C4-2B (cell line): ENCODE data around the gene MAN2B1.

Experiments used
- ZFX ChIP-seq: fragments of 450-650 bp; IDR thresholded peaks from 2 replicates; pipeline ENCODE4 v1.6.1; 2017
- TF ChIP-seq, protein P1 (sequence below): fragments of 450-650 bp; conservative IDR thresholded peaks from 2 replicates; pipeline ENCODE4 v1.5.1; 2017; ENCODE audit warnings: mild to moderate bottlenecking

DNA sequence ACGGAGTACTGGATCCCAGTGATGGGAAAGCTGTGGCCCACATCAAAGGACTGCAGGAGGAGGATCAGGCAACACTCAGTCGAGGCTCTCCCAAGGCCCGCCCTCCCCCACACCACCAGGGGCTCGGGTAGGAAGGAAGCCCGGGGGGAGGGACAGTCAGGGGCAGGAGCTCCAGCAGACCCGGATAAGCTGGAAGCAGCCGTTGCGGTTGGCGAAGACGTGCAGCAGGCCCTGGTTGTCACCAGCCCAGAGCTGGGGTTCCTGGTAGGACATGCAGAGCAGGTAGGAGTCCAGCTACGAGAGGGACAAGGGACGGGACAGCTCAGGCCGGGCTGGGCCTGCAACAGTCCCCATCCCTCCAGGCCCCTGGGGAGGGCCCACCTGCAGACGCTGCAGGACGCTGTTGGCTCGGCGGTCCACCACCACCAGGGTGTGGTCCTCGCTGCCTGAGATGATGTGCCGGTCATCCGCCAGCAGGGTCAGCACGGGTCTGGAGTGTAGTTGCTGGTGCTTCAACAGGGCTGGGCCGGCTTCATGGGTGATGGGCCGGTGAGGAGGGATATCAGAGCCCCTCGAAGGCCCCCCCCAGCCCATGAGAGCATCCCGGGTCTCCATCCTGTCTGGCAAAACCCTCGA lies 23.2 kb upstream of the MAN2B1 start:
- TF ChIP-seq, protein P1, sequence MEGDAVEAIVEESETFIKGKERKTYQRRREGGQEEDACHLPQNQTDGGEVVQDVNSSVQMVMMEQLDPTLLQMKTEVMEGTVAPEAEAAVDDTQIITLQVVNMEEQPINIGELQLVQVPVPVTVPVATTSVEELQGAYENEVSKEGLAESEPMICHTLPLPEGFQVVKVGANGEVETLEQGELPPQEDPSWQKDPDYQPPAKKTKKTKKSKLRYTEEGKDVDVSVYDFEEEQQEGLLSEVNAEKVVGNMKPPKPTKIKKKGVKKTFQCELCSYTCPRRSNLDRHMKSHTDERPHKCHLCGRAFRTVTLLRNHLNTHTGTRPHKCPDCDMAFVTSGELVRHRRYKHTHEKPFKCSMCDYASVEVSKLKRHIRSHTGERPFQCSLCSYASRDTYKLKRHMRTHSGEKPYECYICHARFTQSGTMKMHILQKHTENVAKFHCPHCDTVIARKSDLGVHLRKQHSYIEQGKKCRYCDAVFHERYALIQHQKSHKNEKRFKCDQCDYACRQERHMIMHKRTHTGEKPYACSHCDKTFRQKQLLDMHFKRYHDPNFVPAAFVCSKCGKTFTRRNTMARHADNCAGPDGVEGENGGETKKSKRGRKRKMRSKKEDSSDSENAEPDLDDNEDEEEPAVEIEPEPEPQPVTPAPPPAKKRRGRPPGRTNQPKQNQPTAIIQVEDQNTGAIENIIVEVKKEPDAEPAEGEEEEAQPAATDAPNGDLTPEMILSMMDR, result no peak
- TF ChIP-seq ZFX, result no peak
